GM19467 (cell line): ENCODE measurements around the gene MAD1L1.

Experiments
- ATAC-seq: cut with Tn5 transposase; IDR thresholded peaks from one replicate; pipeline ENCODE4 v1.9.1; 2021; ENCODE audit warnings: mild to moderate bottlenecking, moderate library complexity; ENCODE audit not compliant: unreplicated experiment

Gene MAD1L1

DNA sequence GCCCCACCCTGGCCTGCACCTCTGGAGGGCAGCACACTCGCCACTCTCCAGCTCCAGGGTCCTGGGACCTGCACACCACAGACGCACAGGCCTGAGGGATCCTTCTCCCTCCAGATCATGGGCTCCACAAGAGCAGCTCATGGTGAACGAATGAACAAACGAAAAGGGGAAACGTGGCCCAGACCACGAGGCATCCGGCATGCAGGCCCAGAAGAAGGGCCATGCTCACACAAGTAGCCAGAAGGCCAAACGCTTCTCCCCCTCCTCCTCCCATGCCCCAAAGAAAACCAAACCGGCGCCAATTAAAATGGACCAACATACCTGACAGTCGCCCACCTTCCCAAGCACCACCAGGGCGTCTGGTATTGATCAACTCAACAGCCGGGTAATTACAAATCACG lies 30.4 kb downstream of the MAD1L1 start:
- no peak for ATAC-seq

DNA sequence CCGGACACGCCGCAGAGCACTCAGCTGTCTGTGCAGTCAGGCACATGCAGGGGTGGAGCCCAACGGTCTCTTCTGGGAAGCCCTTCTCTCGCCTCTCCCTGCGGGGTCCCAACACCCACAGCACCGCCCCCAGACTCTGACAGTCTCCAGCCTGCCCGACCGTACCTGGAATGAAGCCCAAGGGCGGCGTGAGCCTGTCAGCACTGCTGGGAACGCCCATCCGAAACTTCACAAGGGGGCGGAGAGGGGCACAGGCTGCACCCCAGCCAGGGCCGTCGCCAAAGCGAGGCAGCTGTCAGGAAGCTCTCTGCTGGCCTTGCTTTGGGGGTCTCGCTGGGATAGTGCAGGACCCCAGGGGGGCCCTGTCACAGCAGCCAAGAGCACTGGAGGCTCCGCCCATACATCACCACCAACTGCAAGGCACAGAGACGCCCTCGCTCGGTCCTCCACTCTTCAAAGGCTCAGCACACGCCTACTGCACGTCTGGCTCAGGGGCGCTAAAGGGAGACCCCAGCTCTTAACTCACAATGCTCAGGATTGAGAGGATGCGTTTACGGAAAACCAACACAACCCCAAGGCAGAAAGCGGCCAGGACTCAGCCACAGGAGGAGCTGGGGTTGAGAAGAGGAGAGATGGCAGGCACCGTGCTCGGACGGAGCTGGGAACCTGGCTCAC lies 30.9 kb downstream of the MAD1L1 start:
- no peak for ATAC-seq

DNA sequence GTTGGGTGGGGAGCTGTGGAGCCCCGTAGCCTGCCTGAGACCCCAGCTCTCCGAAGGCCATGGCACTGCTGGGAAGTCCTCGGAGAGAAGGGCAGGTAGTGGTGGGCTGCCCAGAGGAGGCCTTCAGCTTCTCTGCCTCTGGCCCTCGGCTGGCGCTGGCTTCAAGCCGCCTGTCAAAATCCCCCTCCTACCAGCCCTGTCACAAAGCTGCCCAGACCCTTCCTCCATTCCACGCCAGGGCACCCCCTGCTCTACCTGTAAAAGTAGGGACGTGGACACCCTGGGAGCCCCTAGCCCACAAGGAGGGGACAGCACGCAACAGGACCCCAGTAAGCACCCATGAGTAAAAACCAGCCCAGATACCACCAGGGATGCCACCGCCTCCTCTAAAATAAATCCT lies 31.6 kb downstream of the MAD1L1 start:
- ATAC-seq: no peak

DNA sequence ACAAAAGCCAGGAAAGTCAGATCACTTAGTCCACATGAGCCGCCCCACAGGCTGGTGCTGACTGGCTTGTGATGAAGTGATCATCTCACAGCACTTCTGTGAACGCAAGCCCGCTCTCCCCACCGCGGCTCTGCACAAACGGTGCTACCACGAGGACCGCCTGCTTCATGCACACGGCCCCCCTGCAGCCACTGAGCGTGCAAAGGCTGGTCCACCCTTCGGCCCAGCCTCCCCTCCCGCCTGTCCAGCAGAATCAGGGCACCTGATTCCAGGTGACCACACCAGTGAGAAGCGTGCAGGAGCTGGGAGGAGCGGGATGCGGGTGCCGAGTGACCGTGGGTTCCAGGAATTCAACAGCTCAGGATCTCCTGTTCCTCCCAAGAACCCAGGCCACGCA lies 32.2 kb downstream of the MAD1L1 start:
- no peak for ATAC-seq

DNA sequence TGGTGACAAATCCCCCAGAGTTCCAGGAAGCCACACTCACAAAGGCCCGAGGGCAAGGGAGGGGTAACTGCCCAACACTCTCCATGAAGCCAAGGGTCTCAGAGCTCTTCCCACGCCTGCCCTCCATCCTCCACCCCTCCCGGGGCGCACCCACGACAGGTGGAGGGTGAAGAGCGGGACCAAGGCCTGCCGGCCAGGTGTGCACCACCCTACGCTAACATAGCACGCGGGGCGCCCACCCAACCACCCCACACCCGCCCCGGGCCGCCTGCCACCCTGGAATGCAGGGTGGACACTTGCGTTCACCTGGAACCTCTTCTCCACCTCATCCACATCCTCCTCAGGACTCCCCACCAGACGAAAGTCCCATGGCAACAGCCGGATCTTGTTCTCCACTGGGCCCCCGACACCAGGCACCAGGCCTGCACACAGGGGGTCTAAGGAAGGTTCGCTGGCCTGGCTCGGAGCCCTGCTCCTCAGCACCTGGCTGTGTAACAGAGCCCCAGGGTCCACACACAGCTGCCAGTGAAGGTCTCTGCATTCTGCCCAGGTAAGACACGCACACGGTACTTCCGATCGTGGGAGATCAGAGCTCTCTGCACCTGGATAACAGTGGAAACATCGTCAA lies 32.7 kb downstream of the MAD1L1 start:
- ATAC-seq: no peak

DNA sequence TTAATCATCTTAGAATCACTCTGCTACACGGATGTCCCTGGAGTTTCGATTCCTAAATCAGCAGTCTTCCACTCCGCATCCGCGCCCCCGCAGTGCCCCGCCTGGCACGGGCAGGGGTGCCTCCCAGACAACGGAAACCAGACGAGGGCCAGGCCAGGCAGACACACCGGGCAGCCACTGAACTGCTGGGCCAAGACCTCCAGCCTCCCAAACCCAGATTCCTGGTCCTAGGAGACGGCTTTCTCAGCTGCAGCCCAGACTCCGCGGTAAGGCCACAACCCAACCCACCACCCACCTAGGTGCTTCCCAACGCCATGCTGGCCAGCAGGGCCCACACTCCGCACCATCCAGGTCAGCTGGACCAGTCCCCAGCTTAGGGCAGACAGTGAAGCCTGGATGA lies 33.2 kb downstream of the MAD1L1 start:
- no peak for ATAC-seq

DNA sequence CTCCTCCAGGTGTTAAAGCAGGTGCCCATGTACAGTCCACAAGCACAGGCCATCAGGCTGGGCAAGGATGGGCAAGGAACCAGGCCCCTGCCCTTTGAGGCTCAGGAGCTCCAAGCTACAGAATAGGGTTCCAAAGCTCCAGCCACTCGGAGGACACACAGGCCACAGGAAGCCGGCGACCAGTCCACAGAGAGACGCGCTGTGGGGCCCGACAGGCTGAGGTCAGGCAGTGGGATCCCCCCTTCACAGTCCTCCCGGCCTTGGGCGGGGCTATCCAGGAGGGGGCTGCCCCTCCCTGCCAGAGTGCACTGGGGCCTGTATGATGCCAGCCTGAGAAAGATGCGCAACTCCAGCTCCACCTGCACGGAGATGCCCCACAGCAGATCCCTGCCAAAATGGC lies 34.0 kb downstream of the MAD1L1 start:
- no peak for ATAC-seq

DNA sequence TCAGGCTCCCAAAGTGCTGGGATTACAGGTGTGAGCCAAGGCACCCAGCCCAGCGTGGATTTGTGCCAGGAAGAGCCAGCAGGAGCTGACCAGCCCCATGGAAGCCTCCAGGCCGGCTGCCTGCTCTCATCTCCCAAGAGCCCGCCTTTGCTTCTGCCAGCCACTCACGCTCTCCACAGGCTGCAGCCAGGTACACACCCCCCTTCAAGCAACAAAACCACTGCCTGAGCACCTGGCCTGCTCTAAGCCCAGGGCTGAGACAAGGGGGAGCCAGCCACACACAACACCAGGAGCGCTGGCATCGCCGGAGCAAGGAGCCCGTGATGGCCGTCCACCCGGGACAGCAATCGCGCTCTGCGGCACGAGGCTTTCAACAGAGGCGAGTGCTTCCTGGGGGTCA lies 34.5 kb downstream of the MAD1L1 start:
- no peak for ATAC-seq

DNA sequence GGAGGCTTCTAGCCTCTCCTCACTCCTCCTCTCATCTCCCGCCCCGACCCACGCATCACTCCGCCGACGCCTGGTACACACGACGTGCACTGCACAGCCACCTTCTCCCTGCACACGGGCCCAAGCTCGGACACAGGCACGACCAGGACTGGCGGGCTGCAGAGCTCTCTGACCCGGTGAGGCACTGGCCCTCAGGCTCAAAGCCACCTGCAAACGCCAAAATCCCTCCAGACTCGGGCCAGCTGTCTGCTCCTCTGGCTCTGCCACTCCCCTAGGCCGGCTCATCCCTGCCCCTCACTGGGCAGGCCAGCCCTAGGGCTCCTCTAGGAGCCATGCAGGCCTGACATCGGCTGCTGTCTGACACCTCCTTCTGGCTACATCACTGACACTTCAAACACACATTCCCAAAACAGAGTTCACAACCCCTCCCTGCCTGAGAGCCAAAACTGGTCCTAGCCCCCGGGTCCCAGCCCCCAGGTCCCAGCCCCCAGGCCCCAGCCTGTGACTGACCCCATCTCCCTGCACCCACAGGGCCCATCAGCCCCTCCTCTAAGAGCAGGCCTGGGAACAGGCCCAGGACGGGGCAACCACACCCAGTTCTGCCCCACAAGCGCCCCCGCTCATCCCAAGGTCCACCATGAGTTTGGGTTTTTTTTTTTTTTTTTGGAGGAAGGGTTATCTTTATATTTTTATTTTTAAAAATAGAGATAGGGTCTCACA lies 35.1 kb downstream of the MAD1L1 start:
- ATAC-seq: no peak

DNA sequence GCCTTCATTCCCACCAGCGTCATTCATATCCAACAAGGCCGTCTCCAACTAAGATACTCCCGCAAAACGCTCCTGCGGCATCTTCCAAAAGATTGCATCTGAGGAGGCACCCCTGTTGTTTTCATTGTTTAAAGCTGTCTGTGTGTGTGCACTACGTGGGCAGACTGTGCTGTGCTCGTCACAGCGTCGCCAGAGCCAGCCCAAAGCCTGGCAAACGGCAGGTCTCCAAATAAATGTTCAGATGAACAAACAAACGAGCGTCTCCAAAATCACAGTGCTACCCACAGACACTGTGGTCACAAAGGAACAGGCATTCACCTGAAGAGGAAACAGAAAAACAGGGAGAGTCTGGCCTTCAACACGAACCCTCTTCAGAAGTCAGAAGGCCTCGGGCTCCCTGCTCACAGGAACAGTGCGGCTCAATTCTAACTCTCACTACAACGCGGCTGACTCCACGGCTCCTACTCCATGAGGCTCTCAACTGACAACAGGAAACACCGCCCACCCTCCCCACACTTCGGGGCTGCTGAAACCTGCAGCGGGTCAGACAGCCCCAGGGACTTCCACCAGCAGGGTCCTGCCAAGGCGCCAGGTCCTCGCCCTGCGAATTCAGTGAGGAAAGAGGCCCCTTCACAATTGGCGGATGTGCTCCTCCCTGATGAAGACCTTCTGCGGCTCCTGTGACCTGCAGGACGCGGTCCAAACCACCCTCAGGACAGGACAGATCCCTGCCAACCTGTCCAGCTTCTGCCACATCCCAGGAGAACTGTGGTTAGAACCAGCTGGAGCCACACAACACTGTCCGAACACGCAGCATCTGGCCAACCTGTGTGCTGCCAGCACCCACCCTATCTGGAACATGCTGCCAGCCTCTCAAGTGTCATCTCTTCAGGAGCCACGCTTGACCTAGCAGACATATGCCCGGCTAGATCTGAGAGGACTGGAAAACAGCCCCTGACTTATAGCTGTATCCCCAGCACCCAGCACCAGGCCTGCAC lies 36.1 kb downstream of the MAD1L1 start:
- no peak for ATAC-seq

DNA sequence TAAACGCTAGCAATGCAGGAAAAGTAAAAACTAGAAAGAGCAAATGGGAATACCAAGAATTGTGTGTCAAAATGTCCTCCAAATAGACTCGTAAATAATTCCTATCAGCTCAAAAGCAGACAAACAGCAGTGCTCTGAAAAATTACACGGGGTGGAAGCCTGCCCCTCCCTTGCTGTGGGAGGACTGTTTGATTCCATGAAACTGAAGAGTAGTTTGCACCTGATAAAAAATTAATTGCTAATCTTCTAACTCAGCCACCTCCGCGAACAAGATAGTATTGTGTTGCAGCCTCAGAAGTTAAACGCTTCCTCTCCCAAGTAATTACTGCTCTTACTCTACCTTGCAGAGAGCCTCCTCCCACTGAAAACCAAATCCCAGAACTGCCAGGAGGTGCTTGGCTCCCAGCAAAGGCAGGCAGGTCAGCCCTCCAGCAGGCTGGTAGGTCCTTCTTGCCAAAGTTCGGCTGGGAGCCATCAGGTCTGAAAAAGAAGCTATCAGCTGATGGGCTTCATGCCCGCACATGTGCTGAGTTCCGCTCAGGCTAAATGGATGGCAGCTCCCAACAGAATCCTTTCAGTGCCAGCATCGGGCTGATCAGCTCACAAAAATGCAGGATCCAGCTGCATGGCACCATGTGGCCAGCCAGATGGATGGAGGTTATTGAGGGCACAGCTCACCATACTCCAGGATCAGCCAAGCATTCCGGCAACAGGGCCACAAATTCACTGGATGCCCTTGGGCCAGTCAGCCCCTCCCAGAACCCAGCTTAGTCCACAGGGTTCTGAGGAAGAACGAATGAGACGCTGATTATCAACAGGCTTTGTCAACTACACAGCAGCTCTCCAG lies 37.1 kb downstream of the MAD1L1 start:
- ATAC-seq: no peak

DNA sequence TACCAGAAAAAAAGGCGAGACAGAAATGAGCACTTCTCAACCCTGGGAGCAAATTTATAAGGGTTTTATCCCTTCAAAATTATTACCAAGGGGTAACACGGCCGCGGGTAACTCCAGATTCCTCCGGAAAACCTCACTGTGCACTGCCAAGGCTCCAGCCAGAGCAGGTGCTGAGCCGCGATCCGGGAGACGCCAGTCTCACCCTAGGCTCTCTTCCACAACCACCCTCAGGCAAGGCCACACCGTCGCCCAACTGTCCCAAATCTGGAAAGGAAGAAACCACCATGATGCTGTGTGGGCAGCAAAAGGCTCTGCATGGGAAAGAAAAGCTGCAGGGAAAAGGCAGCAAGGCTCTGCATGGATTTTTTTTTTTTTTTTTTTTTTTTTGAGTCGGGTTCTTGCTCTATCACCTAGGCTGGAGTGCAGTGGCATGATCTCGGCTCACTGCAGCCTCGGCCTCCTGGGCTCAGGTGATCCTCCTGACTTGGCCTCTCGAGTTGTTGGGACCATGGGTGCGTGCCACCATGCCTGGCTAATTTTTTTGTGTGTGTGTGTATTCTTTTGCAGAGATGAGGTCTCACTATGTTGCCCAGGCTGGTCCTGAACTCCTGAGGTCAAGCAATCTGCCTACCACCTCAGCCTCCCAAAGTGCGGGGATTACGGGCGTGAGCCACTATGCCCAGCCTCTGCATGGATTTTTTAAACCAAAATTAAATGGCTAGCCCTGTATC lies 39.0 kb downstream of the MAD1L1 start:
- ATAC-seq: no peak

DNA sequence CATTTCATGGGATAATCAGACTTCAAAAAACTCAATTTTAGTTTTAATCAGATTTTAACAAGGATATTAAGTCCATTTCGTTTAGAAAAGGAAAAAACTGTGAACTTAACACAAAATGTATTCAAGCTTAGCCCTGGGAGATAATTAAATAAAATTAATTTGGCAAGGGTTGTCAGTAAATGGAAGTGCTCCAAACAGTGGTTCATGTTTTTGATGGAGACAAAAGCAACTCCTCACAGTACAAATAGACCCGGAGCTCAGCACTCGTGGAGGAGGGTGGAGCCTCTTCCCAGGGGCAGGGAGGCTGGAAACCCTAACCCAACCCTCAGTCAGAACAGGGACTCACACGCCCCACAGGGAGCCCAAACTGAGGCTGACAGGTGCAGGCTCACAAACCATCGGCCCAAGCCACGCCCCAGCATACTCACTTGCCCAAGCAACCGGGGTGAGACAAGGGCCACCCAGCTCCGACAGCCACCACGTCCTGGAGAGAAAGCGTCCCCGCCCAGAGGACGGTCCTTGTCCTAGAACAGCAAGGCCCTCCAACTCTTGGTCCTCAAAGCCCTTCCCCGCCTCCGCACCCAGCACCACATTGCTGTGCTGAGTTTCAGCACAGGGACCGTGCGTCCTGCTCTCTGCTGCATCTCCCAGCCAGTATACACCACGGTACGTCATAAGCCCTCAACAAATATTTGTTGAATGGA lies 39.8 kb downstream of the MAD1L1 start:
- no peak for ATAC-seq

DNA sequence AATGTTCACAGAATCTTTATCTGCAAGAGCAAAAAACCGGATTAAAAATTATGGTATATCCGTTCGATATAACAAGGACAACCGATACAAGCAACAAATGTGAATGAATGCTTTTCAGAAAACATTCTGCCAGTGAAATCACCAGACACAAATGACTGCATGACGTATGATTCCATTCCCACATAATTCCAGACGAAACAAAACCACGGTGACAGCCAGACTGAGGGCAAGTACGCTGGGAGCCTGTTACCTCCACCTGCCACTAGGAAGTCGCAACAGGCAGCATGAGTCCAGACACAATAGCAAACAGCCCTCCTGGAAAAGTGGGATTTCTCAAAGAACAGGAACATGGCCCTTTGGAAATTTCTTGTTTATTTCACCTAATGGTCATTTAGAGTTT lies 41.7 kb downstream of the MAD1L1 start:
- no peak for ATAC-seq

DNA sequence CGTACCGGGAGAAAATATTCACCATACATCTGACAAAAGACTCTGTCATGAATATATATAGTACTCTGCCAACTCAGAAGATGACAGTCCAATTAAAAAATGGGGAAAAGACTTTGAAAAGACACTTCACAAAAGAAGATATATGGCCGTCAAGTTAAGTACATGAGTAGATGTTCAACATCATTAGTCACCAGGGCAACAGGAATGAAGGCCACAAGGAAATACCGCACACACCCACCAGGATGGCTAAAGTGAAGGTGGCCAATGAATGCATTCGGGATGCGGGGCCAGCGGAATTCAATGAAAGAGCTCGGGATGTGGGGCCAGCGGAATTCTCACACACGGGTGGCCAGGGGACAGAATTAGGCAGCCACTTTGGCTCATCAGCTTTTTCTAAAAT lies 42.2 kb downstream of the MAD1L1 start:
- ATAC-seq: no peak

DNA sequence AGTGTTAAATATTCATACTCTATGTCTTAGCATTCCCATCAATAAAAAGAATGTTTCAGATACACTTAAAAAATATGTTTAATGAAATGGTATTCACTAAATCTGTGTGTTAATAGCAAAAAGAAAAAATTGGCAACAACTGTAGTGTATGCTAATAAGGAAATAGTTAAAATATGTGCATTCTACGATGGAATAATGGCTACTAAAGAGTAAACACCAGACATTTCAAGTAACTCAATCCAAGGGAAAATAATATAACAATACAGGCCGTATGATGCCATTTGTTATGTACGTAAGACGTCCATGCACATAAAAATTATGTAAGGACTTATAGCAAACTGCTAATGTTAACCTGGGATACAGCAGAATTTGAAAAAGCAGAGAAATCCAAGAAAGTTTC lies 46.6 kb downstream of the MAD1L1 start:
- no peak for ATAC-seq

DNA sequence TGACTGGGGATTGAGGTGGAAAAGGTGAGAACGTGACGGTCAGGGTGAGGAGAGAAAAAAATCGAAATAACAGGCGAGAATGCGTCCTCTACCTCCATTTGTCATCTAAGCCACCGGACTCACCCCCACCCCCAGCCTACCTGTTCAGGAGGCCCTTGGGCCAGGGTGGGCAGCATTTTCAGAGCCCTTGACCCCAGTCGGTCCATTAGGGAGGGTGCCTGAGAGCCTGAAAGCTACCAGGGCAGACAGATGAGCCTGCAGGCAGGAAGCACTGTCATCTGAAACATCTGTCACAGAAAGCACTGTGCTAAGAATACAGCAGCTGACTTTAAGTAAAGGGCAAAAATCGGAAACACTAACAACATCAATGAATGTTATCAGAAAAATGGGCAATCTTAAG lies 47.0 kb downstream of the MAD1L1 start:
- no peak for ATAC-seq

DNA sequence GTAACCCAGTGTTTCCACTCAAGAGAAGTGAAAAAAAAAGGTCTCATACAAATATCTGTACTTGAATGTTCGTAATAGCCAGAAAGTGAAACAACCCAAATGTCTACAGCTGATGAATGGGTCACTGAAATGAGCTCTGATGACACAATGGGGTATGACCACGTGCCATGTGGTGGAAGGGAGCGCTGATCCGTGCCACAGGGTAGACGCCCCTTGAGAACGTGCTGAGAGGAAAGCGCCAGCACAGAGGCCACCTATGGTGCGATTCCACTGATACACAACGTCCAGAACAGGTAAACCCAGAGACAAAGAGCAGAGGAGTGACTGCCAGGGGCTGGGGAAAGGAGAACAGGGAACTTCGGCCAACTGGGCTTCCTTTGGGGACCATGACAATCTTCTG lies 50.3 kb downstream of the MAD1L1 start:
- ATAC-seq: no peak
